ENCODE measurements around the gene HJURP. TPM values are rescaled to one million over a fixed set of nuclear protein-coding genes. Genes with fewer than 3 reads are reported as not detected.

The HJURP gene
- total RNA-seq, 1 experiment from 2014 or later = 49.7 TPM

GRCh38 chr2:233798335-233799086 is 55.8 kb downstream of the HJURP start:
- H3K36me3 Mint-ChIP-seq (ENCODE audit: insufficient read depth in 1 of 3, low read depth in 3 of 3) = peaks cover 0 to 5% (median 4%) of the 10 kb centered on the region in 3 experiments; a peak in 2 of 7 replicates
- no CpG with 5 or more reads among the region's 14 CpGs for WGBS (ENCODE audit: extremely low coverage, insufficient read length, low lambda C conversion rate)

More at GRCh38 chr2:233798335-233799086, 55.8 kb downstream of the HJURP start:
- DNase-seq = no peak
- Histone ChIP-seq H3K23me2 (ENCODE audit: insufficient read length, low read depth, low read length, poor library complexity, severe bottlenecking) (no peaks in the 10 kb centered on the region), H2BK20ac (ENCODE audit: low read depth, low read length, poor library complexity, severe bottlenecking) (no peak overlapping the region), H3K18ac (ENCODE audit: insufficient read length, low read depth, low read length) (no peak overlapping the region), H3K4me2 (ENCODE audit: insufficient read depth, insufficient read length, low read length) (no peak overlapping the region), H2BK15ac (ENCODE audit: low read depth, low read length) (no peak overlapping the region), H3K14ac (ENCODE audit: insufficient read depth, low read length) (no peak overlapping the region), H3K9ac (ENCODE audit: extremely low read depth, insufficient read length, low read length) (no peak overlapping the region), H3K79me1 (ENCODE audit: insufficient read depth, low read depth, low read length, poor library complexity, severe bottlenecking) (no peaks in the 10 kb centered on the region), H3T11ph (ENCODE audit: low read length) (no peak overlapping the region), H3K27ac (ENCODE audit: insufficient read length, low read depth, low read length) (no peak overlapping the region), H3K56ac (ENCODE audit: insufficient read length, low read depth, low read length) (no peak overlapping the region), H2AK5ac (ENCODE audit: insufficient read length, low read length) (no peak overlapping the region), H4K20me1 (ENCODE audit: control insufficient read depth, insufficient read depth, insufficient read length) (no peaks in the 10 kb centered on the region), H3K4me1 (ENCODE audit: insufficient read depth, low read length) (no peaks in the 10 kb centered on the region), H2BK120ac (ENCODE audit: low read depth, low read length, poor library complexity, severe bottlenecking) (no peak overlapping the region), H4K5ac (ENCODE audit: insufficient read length, low read depth, low read length) (no peak overlapping the region), H2BK5ac (ENCODE audit: insufficient read length, low read length) (no peak overlapping the region), H3K79me2 (ENCODE audit: insufficient read depth, low read length) (no peaks in the 10 kb centered on the region), H2BK12ac (ENCODE audit: insufficient read length, low read depth, low read length) (no peak overlapping the region), H3K23ac (ENCODE audit: insufficient read length, low read depth, low read length) (no peak overlapping the region), H3K4ac (ENCODE audit: low read depth, low read length) (no peak overlapping the region), H4K91ac (ENCODE audit: insufficient read length, low read depth, low read length) (no peak overlapping the region), H3K9me3 (ENCODE audit: control insufficient read depth, low read depth, low read length) (no peaks in the 10 kb centered on the region), H3K27me3 (ENCODE audit: insufficient read depth, low read length) (no peaks in the 10 kb centered on the region), H2AFZ (ENCODE audit: low read length) (no peak overlapping the region), H4K8ac (replicated peaks; ENCODE audit: insufficient read length, low read depth, low read length) (no peak overlapping the region)
- Mint-ChIP-seq H3K27me3 (ENCODE audit: low read depth) (peaks cover 4% of the 10 kb centered on the region), H3K27ac (no peak overlapping the region; a peak in 1 of 7 replicates), H3K4me1 (peaks cover 2 to 4% of the 10 kb centered on the region in 2 experiments; a peak in 3 of 4 replicates), H3K4me3 (no peak overlapping the region), H3K9me3 (peaks cover 14 to 18% of the 10 kb centered on the region in 2 experiments)
- no peak for TF ChIP-seq CTCF (conservative IDR thresholded peaks at IDR 0.05)

All from H9 (cell line).